Smooth muscle cell (in vitro differentiated cells): ENCODE data around the gene ASB3. TPM values are rescaled to one million over a fixed set of nuclear protein-coding genes. Genes with fewer than 3 reads are reported as not detected.
A peak's percentile ranks its signal among the peaks of the same experiment; 100 is the strongest.

Experiments
- DNase-seq: peaks from one replicate; lab custom pipeline; 2025; ENCODE audit not compliant: unreplicated experiment; lab: John Stamatoyannopoulos, UW
- H2AFZ ChIP-seq: fragments of 200-600 bp; sonication (generic); 2 replicates; pipeline ENCODE4 v1.6.0; 2016; ENCODE audit warnings: antibody characterized with exemption, low read depth, mild to moderate bottlenecking
- H3F3A ChIP-seq: fragments of 200-600 bp; sonication (generic); 2 replicates; pipeline ENCODE4 v1.6.0; 2017; ENCODE audit warnings: antibody characterized with exemption, low read depth
- H3K27ac ChIP-seq: fragments of 200-600 bp; sonication (generic); 2 replicates; pipeline ENCODE4 v1.5.1; 2016; ENCODE audit warnings: low read depth, mild to moderate bottlenecking
- H3K27me3 ChIP-seq: fragments of 200-600 bp; sonication (generic); 2 replicates; pipeline ENCODE4 v1.6.1; 2016; ENCODE audit warnings: low read depth, mild to moderate bottlenecking
- H3K36me3 ChIP-seq: fragments of 200-600 bp; sonication (generic); 2 replicates; pipeline ENCODE4 v1.5.1; 2016; ENCODE audit warnings: low read depth
- H3K4me1 ChIP-seq: fragments of 200-600 bp; sonication (generic); 2 replicates; pipeline ENCODE4 v1.5.1; 2016; ENCODE audit warnings: low read depth
- H3K4me2 ChIP-seq: fragments of 200-600 bp; sonication (generic); 2 replicates; pipeline ENCODE4 v1.6.0; 2016; ENCODE audit warnings: mild to moderate bottlenecking
- H3K4me3 ChIP-seq: fragments of 200-600 bp; sonication (generic); 2 replicates; pipeline ENCODE4 v1.5.1; 2016; ENCODE audit warnings: mild to moderate bottlenecking
- H3K79me2 ChIP-seq: fragments of 200-600 bp; sonication (generic); 2 replicates; pipeline ENCODE4 v1.6.0; 2016; ENCODE audit warnings: low read depth, mild to moderate bottlenecking
- H3K9ac ChIP-seq: fragments of 200-600 bp; sonication (generic); 2 replicates; pipeline ENCODE4 v1.6.0; 2016; ENCODE audit warnings: low read depth
- H3K9me3 ChIP-seq: fragments of 200-600 bp; sonication (generic); replicated peaks from 2 replicates; pipeline ENCODE4 v1.5.1; 2016; ENCODE audit warnings: low read depth
- H4K20me1 ChIP-seq: fragments of 200-600 bp; sonication (generic); 2 replicates; pipeline ENCODE4 v1.6.0; 2016; ENCODE audit warnings: low read depth
- CTCF ChIP-seq: fragments of 200-600 bp; sonication (generic); IDR thresholded peaks from 2 replicates; pipeline ENCODE4 v1.5.1; 2017; ENCODE audit warnings: borderline replicate concordance, mild to moderate bottlenecking, antibody characterized with exemption; ENCODE audit not compliant: insufficient read depth, poor library complexity, severe bottlenecking
- WGBS: methylation state at CpG from one replicate; pipeline ENCODE4 v1.1.7; 2016; ENCODE audit warnings: low lambda C conversion rate; 5-methylcytosine and 5-hydroxymethylcytosine counted together
- polyA plus RNA-seq: library from polyadenylated mRNA; unstranded; fragments of >200 nt; fragmentation: Nextera tagmentation; extraction: Ambion mirVana; gene quantifications from 2 replicates; pipeline ENCODE4 v1.2.1, GENCODE V29; 2016
- total RNA-seq: library from RNA; depleted of rRNA; stranded (reverse); fragments of >200 nt; gene quantifications from 2 replicates; pipeline ENCODE4 v1.2.3, GENCODE V29; 2014

ASB3 gene
- total and polyA plus RNA-seq, 2 experiments from 2014 or later = 19.0 to 24.9 TPM

GRCh38 chr2:53744395-53745065 is 42.2 kb downstream of the ASB3 start:
- WGBS = 99% methylated on average over 2 of the region's 2 CpGs
- Histone ChIP-seq H2AFZ (no peak overlapping the region), H3F3A (no peaks in the 10 kb centered on the region), H3K36me3 (no peaks in the 10 kb centered on the region), H3K4me2 (no peak overlapping the region), H3K27ac (no peak overlapping the region), H3K4me1 (no peaks in the 10 kb centered on the region), H3K9me3 (no peaks in the 10 kb centered on the region), H3K9ac (no peak overlapping the region), H3K79me2 (peaks cover 5% of the 10 kb centered on the region), H3K4me3 (no peak overlapping the region), H3K27me3 (no peaks in the 10 kb centered on the region), H4K20me1 (no peaks in the 10 kb centered on the region)
- no peak for TF ChIP-seq CTCF
- DNase-seq = no peak

- H3K4me2 ChIP-seq = no peak overlapping the region
- no peak overlapping the region for H3K4me3 ChIP-seq
- H3F3A ChIP-seq = no peaks in the 10 kb centered on the region
- H4K20me1 ChIP-seq = no peaks in the 10 kb centered on the region
- H3K27me3 ChIP-seq = no peaks in the 10 kb centered on the region
- H3K4me1 ChIP-seq = no peaks in the 10 kb centered on the region
- H3K36me3 ChIP-seq = no peaks in the 10 kb centered on the region
- TF ChIP-seq CTCF = peak; percentile 49
- no peak overlapping the region for H3K9ac ChIP-seq
- DNase-seq = no peak
- H3K27ac ChIP-seq = no peak overlapping the region
- H3K9me3 ChIP-seq = no peaks in the 10 kb centered on the region
- H3K79me2 ChIP-seq = peaks cover 5% of the 10 kb centered on the region
- no peak overlapping the region for H2AFZ ChIP-seq
Measured at GRCh38 chr2:53740170-53740569, 46.6 kb downstream of the ASB3 start.

GRCh38 chr2:53739032-53739431 is 47.7 kb downstream of the ASB3 start:
- Histone ChIP-seq H3K4me1 (no peaks in the 10 kb centered on the region), H3K36me3 (no peaks in the 10 kb centered on the region), H4K20me1 (no peaks in the 10 kb centered on the region), H3K4me3 (no peak overlapping the region), H3K9ac (no peak overlapping the region), H3K9me3 (no peaks in the 10 kb centered on the region), H3F3A (no peaks in the 10 kb centered on the region), H3K4me2 (no peak overlapping the region), H3K79me2 (peaks cover 5% of the 10 kb centered on the region), H3K27me3 (no peaks in the 10 kb centered on the region), H2AFZ (no peak overlapping the region), H3K27ac (no peak overlapping the region)
- DNase-seq = no peak
- TF ChIP-seq CTCF = no peak
- 87% methylated on average over 1 of the region's 1 CpG for WGBS

- Histone ChIP-seq H4K20me1 (no peaks in the 10 kb centered on the region), H3K27me3 (no peaks in the 10 kb centered on the region), H3K4me1 (no peaks in the 10 kb centered on the region), H2AFZ (no peak overlapping the region), H3K9me3 (no peaks in the 10 kb centered on the region), H3K79me2 (no peaks in the 10 kb centered on the region), H3K4me3 (no peak overlapping the region), H3K27ac (no peak overlapping the region), H3F3A (no peaks in the 10 kb centered on the region), H3K9ac (no peak overlapping the region), H3K4me2 (no peak overlapping the region), H3K36me3 (no peaks in the 10 kb centered on the region)
- no peak for TF ChIP-seq CTCF
- 98% methylated on average over 5 of the region's 5 CpGs for WGBS
- no peak for DNase-seq
Measured at GRCh38 chr2:53737091-53737490, 49.7 kb downstream of the ASB3 start.
